WERI-Rb-1 (cell line): ENCODE data around the gene RAE1.

Experiments used
- DNase-seq: peaks from one replicate; pipeline ENCODE4 v3.0.0-alpha.2; 2020
- H3K27ac ChIP-seq: fragments of 250-450 bp; sonication (Bioruptor Pico); 2 replicates; pipeline ENCODE4 v1.5.1; 2020; ENCODE audit warnings: mild to moderate bottlenecking, moderate library complexity
- H3K27me3 ChIP-seq: fragments of 250-450 bp; sonication (Bioruptor Pico); 2 replicates; pipeline ENCODE4 v1.5.1; 2021; ENCODE audit warnings: mild to moderate bottlenecking, low read depth, moderate library complexity; ENCODE audit not compliant: insufficient read depth, severe bottlenecking
- H3K36me3 ChIP-seq: fragments of 250-450 bp; sonication (Bioruptor Pico); 2 replicates; pipeline ENCODE4 v1.5.1; 2020; ENCODE audit warnings: mild to moderate bottlenecking, moderate library complexity
- H3K4me3 ChIP-seq: 2 replicates; pipeline ENCODE4 v1.5.1; 2011; ENCODE audit warnings: low read depth, mild to moderate bottlenecking, control low read depth, low read length
- H3K9me3 ChIP-seq: fragments of 250-450 bp; sonication (Bioruptor Pico); 2 replicates; pipeline ENCODE4 v1.5.1; 2021; ENCODE audit warnings: mild to moderate bottlenecking, moderate library complexity; ENCODE audit not compliant: severe bottlenecking
- CTCF ChIP-seq: IDR thresholded peaks from 2 replicates; pipeline ENCODE4 v1.5.1; 2011; ENCODE audit warnings: low read depth, mild to moderate bottlenecking, control low read depth, inconsistent platforms, low read length

The RAE1 gene

GRCh38 chr20:57405236-57406016 is 54.4 kb downstream of the RAE1 start:
- no peak for DNase-seq
- TF ChIP-seq CTCF = no peak
- no peak overlapping the region for H3K27ac ChIP-seq
- H3K27me3 ChIP-seq = no peaks in the 10 kb centered on the region
- H3K4me3 ChIP-seq = no peak overlapping the region
- peaks cover 52% of the 10 kb centered on the region for H3K36me3 ChIP-seq
- H3K9me3 ChIP-seq = no peaks in the 10 kb centered on the region

GRCh38 chr20:57407541-57407956 is 56.5 kb downstream of the RAE1 start:
- no peaks in the 10 kb centered on the region for H3K9me3 ChIP-seq
- H3K27me3 ChIP-seq = no peaks in the 10 kb centered on the region
- no peak for TF ChIP-seq CTCF
- peaks cover 48% of the 10 kb centered on the region for H3K36me3 ChIP-seq
- DNase-seq = no peak
- no peak overlapping the region for H3K4me3 ChIP-seq
- H3K27ac ChIP-seq = no peak overlapping the region

GRCh38 chr20:57408131-57408530 is 57.1 kb downstream of the RAE1 start:
- Histone ChIP-seq H3K9me3 (no peaks in the 10 kb centered on the region), H3K36me3 (peaks cover 47% of the 10 kb centered on the region), H3K27me3 (no peaks in the 10 kb centered on the region), H3K27ac (no peak overlapping the region), H3K4me3 (no peak overlapping the region)
- no peak for TF ChIP-seq CTCF
- DNase-seq = no peak

GRCh38 chr20:57408536-57409233 is 57.6 kb downstream of the RAE1 start:
- H3K9me3 ChIP-seq = no peaks in the 10 kb centered on the region
- TF ChIP-seq CTCF = no peak
- no peak for DNase-seq
- no peaks in the 10 kb centered on the region for H3K27me3 ChIP-seq
- no peak overlapping the region for H3K4me3 ChIP-seq
- H3K36me3 ChIP-seq = peaks cover 46% of the 10 kb centered on the region
- H3K27ac ChIP-seq = no peak overlapping the region

- Histone ChIP-seq H3K27ac (no peak overlapping the region), H3K9me3 (no peaks in the 10 kb centered on the region), H3K4me3 (no peak overlapping the region), H3K36me3 (peaks cover 40% of the 10 kb centered on the region), H3K27me3 (no peaks in the 10 kb centered on the region)
- TF ChIP-seq CTCF = no peak
- DNase-seq = no peak
Measured at GRCh38 chr20:57409316-57409671, 58.2 kb downstream of the RAE1 start.
